Panc1 (cell line): ENCODE measurements around the gene PRSS16. TPM values are rescaled to one million over a fixed set of nuclear protein-coding genes. Genes with fewer than 3 reads are reported as not detected.
A peak's percentile ranks its signal among the peaks of the same experiment; 100 is the strongest.

Experiments used
- ATAC-seq: fragments of 200-7000 bp; cut with Tn5 transposase; 2 replicates; pipeline ENCODE4 v1.9.1; 2020; ENCODE audit warnings: mild to moderate bottlenecking, moderate library complexity
- BruUV-seq: library from RNA; stranded (reverse); fragments of 400-500 nt; replicated peaks from 2 replicates; lab custom pipeline; 2021; lab: Mats Ljungman, UMichigan
- CTCF ChIA-PET: fragments of 300-600 bp; sonication (Branson Sonifier 250); formaldehyde crosslinking; loops from one replicate; lab custom pipeline; 2022; ENCODE audit warnings: antibody characterized with exemption; lab: Charles Lee
- POLR2A ChIA-PET: fragments of 300-600 bp; sonication (Branson Sonifier 250); formaldehyde crosslinking; loops from one replicate; lab custom pipeline; 2022; ENCODE audit warnings: antibody characterized with exemption; lab: Charles Lee
- DNase-seq: peaks from one replicate; pipeline ENCODE4 v3.0.0-alpha.2; 2010; ENCODE audit warnings: low read depth, low spot score
- H3K27ac ChIP-seq: 2 replicates; pipeline ENCODE4 v1.5.1; 2011; ENCODE audit warnings: mild to moderate bottlenecking, low read length, inconsistent platforms
- H3K27me3 ChIP-seq: fragments of 200-500 bp; sonication (Bioruptor generic); 2 replicates; pipeline ENCODE4 v1.6.0; 2014; ENCODE audit warnings: low read length, inconsistent platforms; ENCODE audit not compliant: control insufficient read depth, insufficient read depth
- H3K36me3 ChIP-seq: fragments of 200-500 bp; sonication (Bioruptor generic); 2 replicates; pipeline ENCODE4 v1.5.1; 2014; ENCODE audit warnings: inconsistent platforms, mild to moderate bottlenecking, low read length, moderate library complexity; ENCODE audit not compliant: control insufficient read depth, insufficient read depth
- H3K4me1 ChIP-seq: 2 replicates; pipeline ENCODE4 v1.5.1; 2011; ENCODE audit warnings: inconsistent platforms, mild to moderate bottlenecking, low read length, moderate library complexity; ENCODE audit not compliant: control insufficient read depth, insufficient read depth
- H3K4me3 ChIP-seq, 2 experiments: 2 replicates each; pipeline ENCODE4 v1.5.1; 2011 to 2012; ENCODE audit warnings: low read depth in 2 of 2, low read length in 2 of 2, mild to moderate bottlenecking in 2 of 2, inconsistent platforms in 1 of 2, moderate library complexity in 1 of 2
- H3K9me3 ChIP-seq: fragments of 200-500 bp; sonication (Bioruptor generic); 2 replicates; pipeline ENCODE4 v1.5.1; 2014; ENCODE audit warnings: low read depth, mild to moderate bottlenecking, inconsistent platforms, low read length, moderate library complexity; ENCODE audit not compliant: control insufficient read depth, insufficient read depth
- CTCF ChIP-seq: fragments of 450-650 bp; IDR thresholded peaks from 2 replicates; pipeline ENCODE4 v1.5.1; 2017; ENCODE audit warnings: mild to moderate bottlenecking
- POLR2AphosphoS5 ChIP-seq: IDR thresholded peaks from 2 replicates; pipeline ENCODE4 v1.6.1; 2012; ENCODE audit warnings: mild to moderate bottlenecking, low read depth, low read length, moderate library complexity
- REST ChIP-seq, 2 experiments: IDR thresholded peaks; 2 replicates each; pipeline ENCODE4 v1.6.1; 2011 to 2012; ENCODE audit warnings: low read depth in 2 of 2, control low read depth in 1 of 2, low read length in 1 of 2, mild to moderate bottlenecking in 1 of 2, moderate library complexity in 1 of 2; ENCODE audit not compliant: insufficient read depth in 1 of 2
- SIN3A ChIP-seq: IDR thresholded peaks from 2 replicates; pipeline ENCODE4 v1.6.1; 2012; ENCODE audit warnings: low read depth, mild to moderate bottlenecking, low read length, moderate library complexity, borderline replicate concordance; ENCODE audit not compliant: insufficient read depth
- TCF7L2 ChIP-seq: IDR thresholded peaks from 2 replicates; pipeline ENCODE4 v1.6.1; 2011; ENCODE audit warnings: mild to moderate bottlenecking, low read depth, low read length, inconsistent platforms
- in situ Hi-C: cut with HindIII; loops from 2 replicates; pipeline ENCODE4 v1.10.0; 2016; ENCODE audit warnings: low sequenced_read_pairs, low pct_unique_long_range_greater_than_20kb
- intact Hi-C: fragments of 100-400 bp; cut with micrococcal nuclease; formaldehyde crosslinking; loops from one replicate; pipeline ENCODE4 v1.10.0; 2022; ENCODE audit not compliant: unreplicated experiment
- total RNA-seq: library from RNA; stranded (reverse); gene quantifications from one replicate; pipeline ENCODE4 v1.2.1, GENCODE V29; 2021; ENCODE audit not compliant: unreplicated experiment

PRSS16 gene
- total RNA-seq, 1 experiment from 2014 or later, result 4.7 TPM

GRCh38 chr6:27250277-27251111 lies 3.0 kb downstream of the PRSS16 start:
- H3K4me3 ChIP-seq, result peak overlapping the region; percentile 62 to 90
- peak overlapping the region; percentile 35; the same call in 1 of the 2 replicates for H3K27ac ChIP-seq
- no peaks in the 10 kb centered on the region for H3K36me3 ChIP-seq
- intact Hi-C loops (no loop called here), in situ Hi-C loops (no loop called here)
- no peaks in the 10 kb centered on the region; the same call in 1 of the 2 replicates for H3K4me1 ChIP-seq
- ChIA-PET CTCF (interaction anchor here (1.3 kb wide), 1 partner anchor 62 kb away, joined by 4 read pairs; the partner anchor contains the start of gene POM121L2), POLR2A (interaction anchor here (0.6 kb wide), 1 partner anchor 95 kb away, joined by 6 read pairs; no protein-coding TSS in a partner anchor)
- peaks cover 8% of the 10 kb centered on the region; the same call in 1 of the 2 replicates for H3K27me3 ChIP-seq
- TF ChIP-seq TCF7L2 (no peak), SIN3A (no peak), POLR2AphosphoS5 (no peak), REST (IDR thresholded peaks at IDR 0.05; ENCODE audit: insufficient read depth in 1 of 2, low read depth in 2 of 2, low read length in 1 of 2) (no peak), CTCF (no peak)
- H3K9me3 ChIP-seq, result no peaks in the 10 kb centered on the region
- BruUV-seq, result no TSS peak
- ATAC-seq, result no peak
- no peak for DNase-seq

GRCh38 chr6:27251112-27251605 lies 3.7 kb downstream of the PRSS16 start:
- H3K27me3 ChIP-seq, result peaks cover 8% of the 10 kb centered on the region; the same call in 1 of the 2 replicates
- in situ Hi-C loops, result no loop called here
- BruUV-seq, result no TSS peak
- POLR2A ChIA-PET, result interaction anchor here (0.6 kb wide), 1 partner anchor 95 kb away, joined by 6 read pairs; no protein-coding TSS in a partner anchor
- ATAC-seq (peak; percentile 97), DNase-seq (no peak)
- intact Hi-C loops, result no loop called here
- H3K4me3 ChIP-seq, result peak overlapping the region; percentile 62 to 90
- CTCF ChIA-PET, result interaction anchor here (1.0 to 1.4 kb wide), 3 partner anchors 13 to 61 kb away, joined by 3 to 4 read pairs (median 3); partner anchors contain the start of gene POM121L2
- TF ChIP-seq CTCF, result no peak
- no peak; the same call in 1 of the 2 replicates for TF ChIP-seq POLR2AphosphoS5
- no peak for TF ChIP-seq REST (IDR thresholded peaks at IDR 0.05; ENCODE audit: insufficient read depth in 1 of 2, low read depth in 2 of 2, low read length in 1 of 2)
- no peak for TF ChIP-seq TCF7L2
- no peak for TF ChIP-seq SIN3A
- no peaks in the 10 kb centered on the region for H3K36me3 ChIP-seq
- H3K4me1 ChIP-seq, result no peaks in the 10 kb centered on the region; the same call in 1 of the 2 replicates
- no peaks in the 10 kb centered on the region for H3K9me3 ChIP-seq
- peak overlapping the region; percentile 35; the same call in 1 of the 2 replicates for H3K27ac ChIP-seq
